GM21576 (cell line): Measurements from ENCODE around the gene MAP3K9.
"Not testable (repeated sequence)": the region's sequence is repeated elsewhere in the genome, so short reads cannot be mapped to it uniquely, and the experiment has no call there.

Source experiments
- ATAC-seq: cut with Tn5 transposase; IDR thresholded peaks from one replicate; pipeline ENCODE4 v1.9.1; 2021; ENCODE audit warnings: mild to moderate bottlenecking, moderate library complexity; ENCODE audit not compliant: unreplicated experiment

The MAP3K9 gene

GRCh38 chr14:70809225-70810219 lies at the start of gene MAP3K9:
Gene MAP3K9, minus strand, starts transcription at chr14:70809513. Its CDS starts 342 bp downstream, at chr14:70809171.
- peak; percentile 81 for ATAC-seq

GRCh38 chr14:70858641-70859040 lies 49.3 kb upstream of the MAP3K9 start:
- no peak for ATAC-seq

GRCh38 chr14:70857496-70857890 lies 48.2 kb upstream of the MAP3K9 start:
- no peak for ATAC-seq

GRCh38 chr14:70856851-70857495 lies 47.7 kb upstream of the MAP3K9 start:
- no peak for ATAC-seq

GRCh38 chr14:70855486-70855885 lies 46.2 kb upstream of the MAP3K9 start:
- ATAC-seq, result no peak

GRCh38 chr14:70853658-70854057 lies 44.3 kb upstream of the MAP3K9 start:
- not testable (repeated sequence) for ATAC-seq

- ATAC-seq, result no peak
Observed at GRCh38 chr14:70847406-70848090, 38.2 kb upstream of the MAP3K9 start.

GRCh38 chr14:70845601-70846000 lies 36.3 kb upstream of the MAP3K9 start:
- no peak for ATAC-seq

GRCh38 chr14:70842851-70843462 lies 33.6 kb upstream of the MAP3K9 start:
- no peak for ATAC-seq

GRCh38 chr14:70838076-70838475 lies 28.8 kb upstream of the MAP3K9 start:
- ATAC-seq, result no peak

GRCh38 chr14:70836946-70837345 lies 27.6 kb upstream of the MAP3K9 start:
- ATAC-seq, result no peak

- ATAC-seq, result no peak
Observed at GRCh38 chr14:70833884-70834283, 24.6 kb upstream of the MAP3K9 start.

GRCh38 chr14:70832561-70833305 lies 23.4 kb upstream of the MAP3K9 start:
- ATAC-seq, result no peak

- no peak for ATAC-seq
Observed at GRCh38 chr14:70830998-70831781, 21.9 kb upstream of the MAP3K9 start.

GRCh38 chr14:70828188-70828587 lies 18.9 kb upstream of the MAP3K9 start:
- no peak for ATAC-seq

- ATAC-seq, result no peak
Observed at GRCh38 chr14:70827752-70828151, 18.4 kb upstream of the MAP3K9 start.

GRCh38 chr14:70827347-70827746 lies 18.0 kb upstream of the MAP3K9 start:
- ATAC-seq, result no peak

- ATAC-seq, result no peak
Observed at GRCh38 chr14:70823281-70823680, 14.0 kb upstream of the MAP3K9 start.

- no peak for ATAC-seq
Observed at GRCh38 chr14:70822530-70823185, 13.3 kb upstream of the MAP3K9 start.
